Endothelial cell of umbilical vein (primary cell): Measurements from ENCODE around the gene SHISA6. TPM values are rescaled to one million over a fixed set of nuclear protein-coding genes. Genes with fewer than 3 reads are reported as not detected.

Source experiments
- BruUV-seq: library from RNA; stranded (reverse); fragments of 400-500 nt; replicated peaks from 2 replicates; lab custom pipeline; 2021; lab: Mats Ljungman, UMichigan
- CTCF ChIA-PET: fragments of 300-600, 350-600 bp; sonication (Branson Sonifier 250); formaldehyde crosslinking; loops from one replicate; lab custom pipeline; 2021; ENCODE audit warnings: antibody characterized with exemption, inconsistent platforms; lab: Charles Lee
- POLR2A ChIA-PET: fragments of 300-600, 350-600 bp; sonication (Branson Sonifier 250); formaldehyde crosslinking; loops from one replicate; lab custom pipeline; 2021; ENCODE audit warnings: antibody characterized with exemption, inconsistent platforms; lab: Charles Lee
- DNase-seq: peaks from one replicate; pipeline ENCODE4 v3.0.0-alpha.2; 2011; ENCODE audit warnings: low read depth, low spot score
- FAIRE-seq: peaks from 2 replicates; lab custom pipeline; 2011; peaks lifted over from hg19 to GRCh38; lab: Jason Lieb, UNC
- H2AFZ ChIP-seq: 2 replicates; pipeline ENCODE4 v1.6.0; 2012; ENCODE audit warnings: low read depth, low read length, control low read depth, inconsistent platforms
- H3K27ac ChIP-seq: 2 replicates; pipeline ENCODE4 v1.5.1; 2011; ENCODE audit warnings: low read depth, mild to moderate bottlenecking, control low read depth, low read length, moderate library complexity; ENCODE audit not compliant: insufficient read depth
- H3K27me3 ChIP-seq, 2 experiments: 2 replicates each; pipeline versions ENCODE4 v1.6.0 to v1.6.1; 2011; ENCODE audit warnings: low read length in 2 of 2, mixed read lengths in 1 of 2; ENCODE audit not compliant: control insufficient read depth in 2 of 2, insufficient read depth in 2 of 2
- H3K36me3 ChIP-seq, 2 experiments: 2 replicates in 1 of 2; 3 replicates in 1 of 2; pipeline ENCODE4 v1.5.1; 2011; ENCODE audit warnings: low read length in 2 of 2, mild to moderate bottlenecking in 1 of 2, moderate library complexity in 1 of 2; ENCODE audit not compliant: control insufficient read depth in 2 of 2, insufficient read depth in 2 of 2; ENCODE audit errors: extremely low read depth in 1 of 2
- H3K4me1 ChIP-seq: 3 replicates; pipeline ENCODE4 v1.5.1; 2011; ENCODE audit warnings: mild to moderate bottlenecking, low read length; ENCODE audit not compliant: control insufficient read depth, insufficient read depth; ENCODE audit errors: extremely low read depth
- H3K4me2 ChIP-seq: 2 replicates; pipeline ENCODE4 v1.6.1; 2011; ENCODE audit warnings: low read length, control low read depth, mixed read lengths; ENCODE audit not compliant: insufficient read depth
- H3K4me3 ChIP-seq, 3 experiments: fragments of 200-600 bp in 1 of 3; sonication (generic), shearing (Covaris generic) in 1 of 3; replicated peaks in 1 of 3; 2 replicates each; pipeline ENCODE4 v1.5.1; 2011 to 2016; ENCODE audit warnings: control low read depth in 3 of 3, low read length in 3 of 3, mild to moderate bottlenecking in 2 of 3, inconsistent platforms in 1 of 3, low read depth in 1 of 3, moderate library complexity in 1 of 3; ENCODE audit not compliant: insufficient read depth in 1 of 3
- H3K79me2 ChIP-seq: 2 replicates; pipeline ENCODE4 v1.6.0; 2012; ENCODE audit warnings: low read length, inconsistent platforms; ENCODE audit not compliant: control insufficient read depth, insufficient read depth
- H3K9ac ChIP-seq: replicated peaks from 2 replicates; pipeline ENCODE3; 2011; ENCODE audit warnings: low read length, control low read depth; ENCODE audit not compliant: insufficient read depth; ENCODE audit errors: extremely low read depth
- H3K9me1 ChIP-seq: replicated peaks from 3 replicates; pipeline ENCODE4 v1.6.0; 2011; ENCODE audit warnings: mild to moderate bottlenecking, low read length; ENCODE audit not compliant: control insufficient read depth, insufficient read depth; ENCODE audit errors: extremely low read depth
- H3K9me3 ChIP-seq: replicated peaks from 2 replicates; pipeline ENCODE4 v1.5.1; 2012; ENCODE audit warnings: low read length, inconsistent platforms; ENCODE audit not compliant: control insufficient read depth, insufficient read depth
- H4K20me1 ChIP-seq: replicated peaks from 2 replicates; pipeline ENCODE3; 2011; ENCODE audit warnings: mild to moderate bottlenecking, low read length; ENCODE audit not compliant: control insufficient read depth, insufficient read depth; ENCODE audit errors: extremely low read depth
- CTCF ChIP-seq, 2 donors: IDR thresholded peaks; 1 replicate in 1 of 2; 2 replicates in 1 of 2; pipeline ENCODE4 v1.5.1; 2011; ENCODE audit warnings: low read length in 2 of 2, mild to moderate bottlenecking in 2 of 2, moderate library complexity in 2 of 2, control low read depth in 1 of 2, inconsistent platforms in 1 of 2, low read depth in 1 of 2; ENCODE audit not compliant: insufficient read depth in 1 of 2; ENCODE audit errors: extremely low read depth in 1 of 2
- EZH2 ChIP-seq: IDR thresholded peaks from 2 replicates; pipeline ENCODE4 v1.6.1; 2012; ENCODE audit warnings: borderline replicate concordance, low read depth, mild to moderate bottlenecking, moderate library complexity, low read length, inconsistent platforms; ENCODE audit not compliant: severe bottlenecking
- JUN ChIP-seq: IDR thresholded peaks from 2 replicates; pipeline ENCODE4 v1.6.1; 2011; ENCODE audit warnings: borderline replicate concordance, low read depth; ENCODE audit not compliant: insufficient read length, insufficient read depth
- MAX ChIP-seq: IDR thresholded peaks from 2 replicates; pipeline ENCODE4 v1.6.1; 2011; ENCODE audit not compliant: insufficient read depth, insufficient read length
- POLR2A ChIP-seq: IDR thresholded peaks from 2 replicates; pipeline ENCODE4 v1.6.1; 2012; ENCODE audit warnings: low read depth, mild to moderate bottlenecking, control low read depth, low read length
- dilution Hi-C: fragments of 300-500 bp; cut with MboI; formaldehyde crosslinking; loops from one replicate; pipeline ENCODE4 v1.15.0; 2019; ENCODE audit warnings: low sequenced_read_pairs; ENCODE audit not compliant: extremely low pct_ligation_motif_present
- intact Hi-C: fragments of 100-400 bp; cut with micrococcal nuclease; formaldehyde crosslinking; loops from one replicate; pipeline ENCODE4 v1.10.0; 2022
- polyA plus RNA-seq, 4 experiments: library from polyadenylated mRNA; depleted of rRNA in 3 of 4; stranded (reverse) in 3 of 4; unstranded in 1 of 4; fragments of >200 nt; gene quantifications; 2 replicates each; pipeline versions ENCODE4 v1.2.1 to v1.2.3, GENCODE V29; 2011 to 2012; ENCODE audit warnings: missing spikeins in 1 of 4
- total RNA-seq: library from RNA; stranded (reverse); gene quantifications from 2 replicates; pipeline ENCODE4 v1.2.3, GENCODE V29; 2021

SHISA6 gene
- total and polyA plus RNA-seq, 2 donors (not counting 3 experiments of a cell fraction or from before 2014, with no cell fraction given) = not detected

GRCh38 chr17:11612956-11613355 lies 371.9 kb downstream of the SHISA6 start:
- H3K27ac ChIP-seq = no peak overlapping the region
- ChIA-PET POLR2A (no interaction called here), CTCF (no interaction called here)
- H3K27me3 ChIP-seq = no peaks in the 10 kb centered on the region
- H3K9me1 ChIP-seq = no peaks in the 10 kb centered on the region
- no TSS peak for BruUV-seq
- FAIRE-seq (no peak), DNase-seq (no peak)
- no peaks in the 10 kb centered on the region for H4K20me1 ChIP-seq
- no peaks in the 10 kb centered on the region for H3K79me2 ChIP-seq
- intact Hi-C loops (no loop called here), dilution Hi-C loops (no loop called here)
- H3K4me1 ChIP-seq = no peaks in the 10 kb centered on the region
- H3K36me3 ChIP-seq = no peaks in the 10 kb centered on the region
- H3K9me3 ChIP-seq = peaks cover 3% of the 10 kb centered on the region
- no peak overlapping the region for H3K9ac ChIP-seq
- H3K4me3 ChIP-seq = no peak overlapping the region
- H3K4me2 ChIP-seq = no peak overlapping the region
- no peak overlapping the region for H2AFZ ChIP-seq
- TF ChIP-seq MAX = no peak
- TF ChIP-seq EZH2 = no peak
- TF ChIP-seq POLR2A = no peak
- no peak for TF ChIP-seq CTCF (IDR thresholded peaks at IDR 0.05; ENCODE audit: extremely low read depth in 1 of 2, insufficient read depth in 1 of 2, low read depth in 1 of 2, low read length in 2 of 2)
- TF ChIP-seq JUN = no peak
